HepG2 (cell line): ENCODE measurements around the gene FAM149A. TPM values are rescaled to one million over a fixed set of nuclear protein-coding genes. Genes with fewer than 3 reads are reported as not detected.

Experiments used
- ATAC-seq: fragments of 200-7000 bp; cut with Tn5 transposase; 3 replicates; pipeline ENCODE4 v1.9.1; 2020; ENCODE audit warnings: mild to moderate bottlenecking, moderate library complexity
- BruUV-seq: library from RNA; stranded (reverse); fragments of 400-500 nt; replicated peaks from 2 replicates; lab custom pipeline; 2021; lab: Mats Ljungman, UMichigan
- CTCF ChIA-PET: fragments of 300-600 bp; formaldehyde crosslinking; extraction: SDS; loops from one replicate; lab custom pipeline; 2021; ENCODE audit warnings: low total read pairs, inconsistent platforms, low intra/inter-chr PET ratio; lab: Yijun Ruan, JAX
- POLR2A ChIA-PET: fragments of 350-600 bp; sonication (Branson Sonifier 250); formaldehyde crosslinking; loops from one replicate; lab custom pipeline; 2020; ENCODE audit warnings: antibody characterized with exemption, inconsistent platforms; lab: Yijun Ruan, JAX
- DNase-seq: peaks from one replicate; pipeline ENCODE4 v3.0.0-alpha.2; 2015; ENCODE audit warnings: low spot score
- FAIRE-seq: peaks from 3 replicates; lab custom pipeline; 2011; peaks lifted over from hg19 to GRCh38; lab: Jason Lieb, UNC
- H2AFZ ChIP-seq: one replicate; pipeline ENCODE4 v1.6.1; 2011; ENCODE audit warnings: low read length, inconsistent platforms
- H3K27ac ChIP-seq: fragments of 300-600 bp; 3 replicates; pipeline ENCODE4 v1.8.0; 2011; ENCODE audit warnings: mixed run types, mild to moderate bottlenecking, mixed read lengths, low read length, inconsistent platforms; ENCODE audit not compliant: insufficient read depth; ENCODE audit errors: extremely low read length
- H3K27me3 ChIP-seq, 2 experiments: fragments of 200-600 bp in 1 of 2; 2 replicates in 1 of 2; 3 replicates in 1 of 2; pipeline versions ENCODE4 v1.6.0 to v1.8.0; 2011; ENCODE audit warnings: low read length in 2 of 2, mild to moderate bottlenecking in 2 of 2, moderate library complexity in 2 of 2, inconsistent platforms in 1 of 2; ENCODE audit not compliant: insufficient read depth in 2 of 2, control insufficient read depth in 1 of 2
- H3K36me3 ChIP-seq, 2 experiments: fragments of 200-600 bp in 1 of 2; replicated peaks in 1 of 2; 2 replicates in 1 of 2; 3 replicates in 1 of 2; pipeline versions ENCODE4 v1.5.1 to v1.8.0; 2011; ENCODE audit warnings: low read length in 2 of 2, inconsistent platforms in 1 of 2; ENCODE audit not compliant: insufficient read depth in 2 of 2, control insufficient read depth in 1 of 2
- H3K4me1 ChIP-seq: 2 replicates; pipeline ENCODE4 v1.5.1; 2012; ENCODE audit warnings: low read length, inconsistent platforms; ENCODE audit not compliant: insufficient read depth
- H3K4me2 ChIP-seq: 2 replicates; pipeline ENCODE4 v1.6.0; 2011; ENCODE audit warnings: low read depth, low read length, inconsistent platforms
- H3K4me3 ChIP-seq, 3 experiments: fragments of 200-600 bp in 1 of 3; sonication (generic), shearing (Covaris generic) in 1 of 3; replicated peaks in 1 of 3; 2 replicates each; pipeline ENCODE4 v1.5.1; 2011 to 2016; ENCODE audit warnings: low read length in 3 of 3, inconsistent platforms in 2 of 3, low read depth in 2 of 3, mild to moderate bottlenecking in 2 of 3, control low read depth in 1 of 3, mixed read lengths in 1 of 3; ENCODE audit not compliant: insufficient read depth in 1 of 3
- H3K79me2 ChIP-seq: one replicate; pipeline ENCODE4 v1.6.1; 2011; ENCODE audit warnings: low read length, inconsistent platforms; ENCODE audit not compliant: insufficient read depth
- H3K9ac ChIP-seq: 2 replicates; pipeline ENCODE4 v1.6.0; 2011; ENCODE audit warnings: mild to moderate bottlenecking, low read depth, low read length, inconsistent platforms; ENCODE audit not compliant: insufficient read depth
- H3K9me3 ChIP-seq: 2 replicates; pipeline ENCODE4 v1.5.1; 2012; ENCODE audit warnings: mild to moderate bottlenecking, low read length
- H4K20me1 ChIP-seq: 2 replicates; pipeline ENCODE4 v1.6.0; 2011; ENCODE audit warnings: inconsistent platforms, mild to moderate bottlenecking, low read length, moderate library complexity; ENCODE audit not compliant: insufficient read depth
- ELK4 ChIP-seq: sonication (generic); formaldehyde crosslinking; IDR thresholded peaks from 2 replicates; pipeline ENCODE4 v1.9.0; 2021; ENCODE audit warnings: missing genetic modification reagents, borderline replicate concordance
- IRF2 ChIP-seq: IDR thresholded peaks from 2 replicates; pipeline ENCODE4 v1.6.1; 2018; ENCODE audit warnings: missing genetic modification reagents, missing compliant biosample characterization
- MTA3 ChIP-seq: sonication (generic); formaldehyde crosslinking; IDR thresholded peaks from 2 replicates; pipeline ENCODE4 v1.4.0; 2020; ENCODE audit warnings: missing genetic modification reagents
- NCOA2 ChIP-seq: sonication (generic); formaldehyde crosslinking; IDR thresholded peaks from 2 replicates; pipeline ENCODE4 v1.8.0; 2022; ENCODE audit warnings: inconsistent platforms
- SNAI1 ChIP-seq: sonication (generic); formaldehyde crosslinking; IDR thresholded peaks from 2 replicates; pipeline ENCODE4 v1.5.0; 2020; ENCODE audit warnings: mild to moderate bottlenecking, missing genetic modification reagents, borderline replicate concordance
- SP1 ChIP-seq, 2 experiments: fragments of 450-650 bp in 1 of 2; sonication (generic) in 1 of 2; formaldehyde crosslinking in 1 of 2; IDR thresholded peaks; 2 replicates each; pipeline versions ENCODE4 v1.4.0 to v1.6.1; 2016 to 2020; ENCODE audit warnings: missing genetic modification reagents in 1 of 2
- TRAFD1 ChIP-seq: sonication (generic); formaldehyde crosslinking; IDR thresholded peaks from 2 replicates; pipeline ENCODE4 v1.5.1; 2020; ENCODE audit warnings: missing genetic modification reagents, mild to moderate bottlenecking, borderline replicate concordance
- XRCC5 ChIP-seq: fragments of 200-400 bp; formaldehyde crosslinking; optimal IDR thresholded peaks from 2 replicates; pipeline ENCODE3; 2017; ENCODE audit warnings: mild to moderate bottlenecking, low read length
- ZNF263 ChIP-seq: sonication (generic); formaldehyde crosslinking; IDR thresholded peaks from 2 replicates; pipeline ENCODE4 v1.4.0; 2020; ENCODE audit warnings: missing genetic modification reagents
- ZNF329 ChIP-seq: sonication (generic); formaldehyde crosslinking; IDR thresholded peaks from 2 replicates; pipeline ENCODE4 v1.9.0; 2021; ENCODE audit warnings: low read depth, mild to moderate bottlenecking, missing genetic modification reagents
- ZNF607 ChIP-seq: sonication (generic); formaldehyde crosslinking; IDR thresholded peaks from 2 replicates; pipeline ENCODE4 v1.5.1; 2020; ENCODE audit warnings: missing genetic modification reagents, mild to moderate bottlenecking, borderline replicate concordance
- ZNF770 ChIP-seq: sonication (generic); formaldehyde crosslinking; IDR thresholded peaks from 2 replicates; pipeline ENCODE4 v1.5.0; 2020; ENCODE audit warnings: mild to moderate bottlenecking, missing genetic modification reagents
- WGBS: methylation state at CpG from one replicate; pipeline ENCODE4 v1.1.6; 2017; ENCODE audit warnings: low lambda C conversion rate; 5-methylcytosine and 5-hydroxymethylcytosine counted together
- in situ Hi-C: cut with HindIII; loops from 2 replicates; pipeline ENCODE4 v1.10.0; 2017; ENCODE audit warnings: low pct_unique_long_range_greater_than_20kb; ENCODE audit not compliant: extremely low pct_ligation_motif_present
- intact Hi-C: fragments of 100-400 bp; cut with micrococcal nuclease; formaldehyde crosslinking; loops from one replicate; pipeline ENCODE4 v1.10.0; 2022; ENCODE audit not compliant: unreplicated experiment
- polyA plus RNA-seq, 8 experiments: library from polyadenylated mRNA; depleted of rRNA in 3 of 8; stranded (reverse) in 7 of 8; unstranded in 1 of 8; fragments of >200 nt; fragmentation: Illumina TruSeq in 4 of 8; extraction: Trizol in 4 of 8; gene quantifications; 2 replicates each; pipeline versions ENCODE4 v1.2.1 to v1.2.3, GENCODE V29; 2011 to 2016; ENCODE audit warnings: low read depth in 4 of 8, missing spikeins in 1 of 8, mixed read lengths in 1 of 8; ENCODE audit not compliant: insufficient read depth in 1 of 8
- total RNA-seq, 5 experiments: library from RNA; depleted of rRNA; stranded (reverse); fragments of >200 nt; fragmentation: Illumina TruSeq; extraction: Trizol; gene quantifications; 2 replicates each; pipeline ENCODE4 v1.2.3, GENCODE V29; 2016; ENCODE audit warnings: low read depth in 1 of 5

FAM149A gene
- total and polyA plus RNA-seq, 2 of the 13 experiments (the other 11 are each of a cell fraction or from before 2014, with no cell fraction given) = not detected

- in situ Hi-C loops = no loop called here
- no peak for FAIRE-seq
Observed at GRCh38 chr4:186092296-186092695, 12.2 kb upstream of the FAM149A start.

More at GRCh38 chr4:186092296-186092695, 12.2 kb upstream of the FAM149A start:
- no peak for DNase-seq
- Histone ChIP-seq H3K27ac (no peak overlapping the region), H3K9ac (no peak overlapping the region), H3K4me1 (no peaks in the 10 kb centered on the region; the same call in 1 of the 2 replicates), H4K20me1 (no peaks in the 10 kb centered on the region), H2AFZ (no peak overlapping the region), H3K4me3 (no peak overlapping the region), H3K79me2 (no peaks in the 10 kb centered on the region), H3K4me2 (no peak overlapping the region), H3K9me3 (no peaks in the 10 kb centered on the region; the same call in 1 of the 2 replicates), H3K36me3 (no peaks in the 10 kb centered on the region), H3K27me3 (peaks cover 0 to 29% of the 10 kb centered on the region in 2 experiments; a peak in 3 of 5 replicates)
- TF ChIP-seq IRF2 (CRISPR knock-in tag) (no peak), ZNF770 (CRISPR knock-in tag) (no peak), XRCC5 (no peak), NCOA2 (CRISPR knock-in tag) (no peak), SNAI1 (CRISPR knock-in tag) (no peak), TRAFD1 (no peak), SP1 (IDR thresholded peaks at IDR 0.05) (no peak), SP1 (CRISPR knock-in tag; IDR thresholded peaks at IDR 0.05) (no peak), ZNF607 (CRISPR knock-in tag) (no peak), MTA3 (CRISPR knock-in tag) (no peak), ZNF329 (no peak), ELK4 (CRISPR knock-in tag) (no peak), ZNF263 (CRISPR knock-in tag) (no peak)
- no peak for ATAC-seq
- WGBS = 67% methylated on average over 14 of the region's 17 CpGs
- intact Hi-C loops = no loop called here
- ChIA-PET CTCF (no interaction called here), POLR2A (no interaction called here)
- no TSS peak for BruUV-seq
